ENCODE data around the gene MED13. TPM values are rescaled to one million over a fixed set of nuclear protein-coding genes. Genes with fewer than 3 reads are reported as not detected.
"Not testable (repeated sequence)": the region's sequence is repeated elsewhere in the genome, so short reads cannot be mapped to it uniquely, and the experiment has no call there.

Gene MED13
- total RNA-seq, 1 experiment from 2014 or later, result 31.5 TPM

- DNase-seq (ENCODE audit: low spot score), result not testable (repeated sequence)
Observed at GRCh38 chr17:61915162-61915561, 149.9 kb downstream of the MED13 start.

- DNase-seq (ENCODE audit: low spot score), result no peak
Observed at GRCh38 chr17:61908292-61909037, 156.6 kb downstream of the MED13 start.

GRCh38 chr17:61907361-61907760, 157.7 kb downstream of the MED13 start:
- no peak for DNase-seq (ENCODE audit: low spot score)

GRCh38 chr17:61904094-61904710, 160.9 kb downstream of the MED13 start:
- DNase-seq (ENCODE audit: low spot score), result no peak

- DNase-seq (ENCODE audit: low spot score), result no peak
Observed at GRCh38 chr17:61903251-61903650, 161.8 kb downstream of the MED13 start.

GRCh38 chr17:61897548-61898180, 167.4 kb downstream of the MED13 start:
- no peak for DNase-seq (ENCODE audit: low spot score)

GRCh38 chr17:61895391-61895790, 169.7 kb downstream of the MED13 start:
- DNase-seq (ENCODE audit: low spot score), result no peak

- DNase-seq (ENCODE audit: low spot score), result not testable (repeated sequence)
Observed at GRCh38 chr17:61894310-61894709, 170.8 kb downstream of the MED13 start.

Other genes with a start within 250 kb of the MED13 start
- 11.3 and 14.6 TPM in 2 replicates for gene BRIP1, start 201.8 kb downstream of the MED13 start, total RNA-seq (2014; rRNA removed; shearing (Covaris generic))
- 13.5 and 16.2 TPM in 2 replicates for gene INTS2, start 137.3 kb downstream of the MED13 start, total RNA-seq (2014; rRNA removed; shearing (Covaris generic))

Measured in H4 (cell line).